Left lung (tissue), 10 donors: Measurements from ENCODE around the gene SMARCD2. TPM values are rescaled to one million over a fixed set of nuclear protein-coding genes. Genes with fewer than 3 reads are reported as not detected.
A peak's percentile ranks its signal among the peaks of the same experiment; 100 is the strongest.

Source experiments
- ATAC-seq: fragments of 200-7000 bp; cut with Tn5 transposase; one replicate; pipeline ENCODE4 v1.9.1; 2020; ENCODE audit warnings: moderate library complexity
- DNase-seq, 4 donors: peaks; one replicate each; pipeline ENCODE4 v3.0.0-alpha.2; 2013 to 2020
- H3K27ac ChIP-seq, 2 donors: fragments of 200-600 bp; sonication (generic) in 1 of 2; one replicate each; pipeline versions ENCODE4 v1.5.0 to v1.8.0; 2020 to 2021
- H3K27me3 ChIP-seq, 2 donors: fragments of 200-600 bp; sonication (generic) in 1 of 2; one replicate each; pipeline versions ENCODE4 v1.5.0 to v1.8.0; 2020 to 2021
- H3K36me3 ChIP-seq, 2 donors: fragments of 200-600 bp; sonication (generic) in 1 of 2; one replicate each; pipeline versions ENCODE4 v1.5.0 to v1.8.0; 2020 to 2021
- H3K4me1 ChIP-seq, 2 donors: fragments of 200-600 bp; one replicate each; pipeline ENCODE4 v1.8.0; 2021
- H3K4me3 ChIP-seq, 2 donors: fragments of 200-600 bp; sonication (generic) in 1 of 2; one replicate each; pipeline versions ENCODE4 v1.5.0 to v1.8.0; 2020 to 2021; ENCODE audit warnings: mild to moderate bottlenecking in 1 of 2
- H3K9me3 ChIP-seq, 2 donors: fragments of 200-600 bp; sonication (generic) in 1 of 2; one replicate each; pipeline versions ENCODE4 v1.5.0 to v1.8.0; 2020 to 2021
- CTCF ChIP-seq, 2 donors: fragments of 200-600 bp; sonication (generic) in 1 of 2; IDR thresholded peaks; one replicate each; pipeline versions ENCODE4 v1.5.0 to v1.8.0; 2021; ENCODE audit warnings: antibody characterized with exemption in 2 of 2
- intact Hi-C, 2 donors: fragments of 100-400 bp; cut with DNase I; formaldehyde crosslinking; loops; one replicate each; pipeline versions ENCODE4 v1.11.2 to v1.14.2; 2022
- polyA plus RNA-seq, 6 donors: library from polyadenylated mRNA; unstranded; fragments of 120-200 nt; gene quantifications; one replicate each; pipeline ENCODE4 v1.2.1, GENCODE V29; 2013; ENCODE audit not compliant: insufficient read length in 6 of 6
- total RNA-seq, 2 donors: library from RNA; stranded (reverse); fragmentation: NEBNext Ultra II Directional; extraction: Animal tissue kit (Norgen Biotek cat#: 25700); gene quantifications; one replicate each; pipeline ENCODE4 v1.2.1, GENCODE V29; 2021
- donor health status: DM: no; HTN: yes; CAD: no.
- donor health status: DM: no; HTN: no; CAD: no.

Gene SMARCD2
- total and polyA plus RNA-seq, 8 donors: 59.2 to 147 (median 125) TPM

GRCh38 chr17:63821804-63822203 is 20.7 kb downstream of the SMARCD2 start:
- no peak for TF ChIP-seq CTCF (IDR thresholded peaks at IDR 0.05)
- ATAC-seq: no peak
- Histone ChIP-seq H3K9me3 (no peaks in the 10 kb centered on the region), H3K4me1 (peaks cover 9 to 35% of the 10 kb centered on the region in 2 donors), H3K36me3 (peaks cover 0 to 91% of the 10 kb centered on the region in 2 donors), H3K27me3 (no peaks in the 10 kb centered on the region), H3K4me3 (no peak overlapping the region), H3K27ac (no peak overlapping the region)
- intact Hi-C loops: no loop called here
- DNase-seq: no peak

GRCh38 chr17:63820963-63821561 is 21.4 kb downstream of the SMARCD2 start:
- intact Hi-C loops: no loop called here
- Histone ChIP-seq H3K27me3 (no peaks in the 10 kb centered on the region), H3K36me3 (peaks cover 0 to 98% of the 10 kb centered on the region in 2 donors), H3K9me3 (no peaks in the 10 kb centered on the region), H3K4me1 (peaks cover 6 to 31% of the 10 kb centered on the region in 2 donors), H3K27ac (no peak overlapping the region), H3K4me3 (no peak overlapping the region)
- DNase-seq (no peak), ATAC-seq (no peak)
- TF ChIP-seq CTCF (IDR thresholded peaks at IDR 0.05): no peak

GRCh38 chr17:63819585-63820537 is 22.6 kb downstream of the SMARCD2 start:
- DNase-seq (no peak), ATAC-seq (no peak)
- peaks cover 0 to 19% of the 10 kb centered on the region in 2 donors for H3K4me1 ChIP-seq
- peaks cover 7 to 100% of the 10 kb centered on the region in 2 donors for H3K36me3 ChIP-seq
- no peaks in the 10 kb centered on the region for H3K9me3 ChIP-seq
- H3K27me3 ChIP-seq: no peaks in the 10 kb centered on the region
- H3K27ac ChIP-seq: peak overlapping the region in 1 of 2 donors; percentile 55
- H3K4me3 ChIP-seq: no peak overlapping the region
- intact Hi-C loops: no loop called here
- no peak for TF ChIP-seq CTCF (IDR thresholded peaks at IDR 0.05)

- peak overlapping the region in 1 of 2 donors; percentile 55 for H3K27ac ChIP-seq
- peaks cover 7 to 100% of the 10 kb centered on the region in 2 donors for H3K36me3 ChIP-seq
- intact Hi-C loops: no loop called here
- H3K27me3 ChIP-seq: no peaks in the 10 kb centered on the region
- no peak for TF ChIP-seq CTCF (IDR thresholded peaks at IDR 0.05)
- peaks cover 0 to 14% of the 10 kb centered on the region in 2 donors for H3K4me1 ChIP-seq
- no peaks in the 10 kb centered on the region for H3K9me3 ChIP-seq
- no peak for ATAC-seq
- H3K4me3 ChIP-seq: no peak overlapping the region
- no peak for DNase-seq
Measured at GRCh38 chr17:63819131-63819530, 23.4 kb downstream of the SMARCD2 start.
